GM20000 (cell line): Measurements from ENCODE around the gene SPAST.
A peak's percentile ranks its signal among the peaks of the same experiment; 100 is the strongest.

Experiments used
- DNase-seq: peaks from one replicate; pipeline ENCODE4 v3.0.0; 2012; ENCODE audit warnings: low spot score
- TF ChIP-seq, protein P1 (sequence below): IDR thresholded peaks from 2 replicates; pipeline ENCODE4 v1.5.1; 2012; ENCODE audit warnings: mild to moderate bottlenecking, control low read depth; ENCODE audit errors: extremely low read depth, missing control alignments

Gene SPAST

DNA sequence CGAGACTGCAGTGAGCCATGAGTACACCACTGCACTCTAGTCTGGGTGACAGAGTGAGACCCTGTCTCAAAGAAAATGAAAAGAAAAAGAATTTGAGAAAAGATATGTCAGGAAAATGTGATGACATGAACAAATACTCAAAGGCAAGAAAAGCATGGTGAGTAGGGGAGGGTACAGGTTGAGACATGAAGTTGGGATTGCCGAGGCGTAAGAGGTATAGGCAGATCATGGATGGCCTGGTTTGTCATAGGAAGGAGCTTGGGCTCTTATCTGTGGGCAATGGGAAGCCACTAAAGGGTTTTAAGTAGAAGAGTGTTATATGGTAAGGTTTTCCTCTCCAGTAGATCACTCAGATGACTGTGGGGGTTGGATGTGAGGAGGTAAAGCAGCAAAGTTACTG, 32.3 kb downstream of the SPAST start:
- TF ChIP-seq, protein P1, sequence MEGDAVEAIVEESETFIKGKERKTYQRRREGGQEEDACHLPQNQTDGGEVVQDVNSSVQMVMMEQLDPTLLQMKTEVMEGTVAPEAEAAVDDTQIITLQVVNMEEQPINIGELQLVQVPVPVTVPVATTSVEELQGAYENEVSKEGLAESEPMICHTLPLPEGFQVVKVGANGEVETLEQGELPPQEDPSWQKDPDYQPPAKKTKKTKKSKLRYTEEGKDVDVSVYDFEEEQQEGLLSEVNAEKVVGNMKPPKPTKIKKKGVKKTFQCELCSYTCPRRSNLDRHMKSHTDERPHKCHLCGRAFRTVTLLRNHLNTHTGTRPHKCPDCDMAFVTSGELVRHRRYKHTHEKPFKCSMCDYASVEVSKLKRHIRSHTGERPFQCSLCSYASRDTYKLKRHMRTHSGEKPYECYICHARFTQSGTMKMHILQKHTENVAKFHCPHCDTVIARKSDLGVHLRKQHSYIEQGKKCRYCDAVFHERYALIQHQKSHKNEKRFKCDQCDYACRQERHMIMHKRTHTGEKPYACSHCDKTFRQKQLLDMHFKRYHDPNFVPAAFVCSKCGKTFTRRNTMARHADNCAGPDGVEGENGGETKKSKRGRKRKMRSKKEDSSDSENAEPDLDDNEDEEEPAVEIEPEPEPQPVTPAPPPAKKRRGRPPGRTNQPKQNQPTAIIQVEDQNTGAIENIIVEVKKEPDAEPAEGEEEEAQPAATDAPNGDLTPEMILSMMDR: no peak
- no peak for DNase-seq

DNA sequence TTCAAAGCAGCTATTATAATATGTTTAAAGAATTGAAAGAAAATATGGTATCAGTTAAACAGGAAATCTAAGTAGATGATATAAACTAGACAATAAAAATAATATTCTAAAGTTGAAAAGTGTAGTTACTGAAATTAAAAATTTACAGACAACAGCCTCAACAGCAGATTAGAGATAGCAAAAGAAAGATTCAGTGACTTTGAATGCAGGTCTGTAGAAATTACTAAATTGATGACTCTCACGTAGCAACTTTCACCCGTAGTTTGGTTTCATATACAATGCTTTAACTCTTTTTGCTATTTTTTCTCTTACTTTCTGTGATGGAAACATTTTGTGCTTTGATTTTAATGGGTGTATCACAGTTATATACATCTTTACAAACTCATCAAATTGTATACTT, 44.8 kb downstream of the SPAST start:
- TF ChIP-seq, protein P1: no peak
- DNase-seq: no peak

DNA sequence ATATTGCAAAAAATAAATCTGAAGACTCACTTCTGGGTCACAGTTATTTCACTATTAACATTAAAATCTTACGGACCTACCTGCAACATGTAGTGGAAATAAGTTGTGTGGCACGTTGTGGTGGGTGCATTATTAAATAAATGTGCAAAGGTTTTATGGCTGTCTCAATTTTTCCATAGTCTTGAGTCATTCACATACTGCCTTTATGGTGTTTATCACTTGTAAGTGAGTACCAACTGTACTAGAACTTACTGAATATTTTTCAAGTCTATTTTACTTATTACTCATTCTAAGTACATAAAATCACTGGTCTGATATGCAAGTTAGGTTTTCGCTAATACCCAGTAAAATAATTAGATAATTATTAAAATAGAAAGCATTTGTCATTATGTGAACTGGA, 54.7 kb downstream of the SPAST start:
- TF ChIP-seq, protein P1: no peak
- no peak for DNase-seq

DNA sequence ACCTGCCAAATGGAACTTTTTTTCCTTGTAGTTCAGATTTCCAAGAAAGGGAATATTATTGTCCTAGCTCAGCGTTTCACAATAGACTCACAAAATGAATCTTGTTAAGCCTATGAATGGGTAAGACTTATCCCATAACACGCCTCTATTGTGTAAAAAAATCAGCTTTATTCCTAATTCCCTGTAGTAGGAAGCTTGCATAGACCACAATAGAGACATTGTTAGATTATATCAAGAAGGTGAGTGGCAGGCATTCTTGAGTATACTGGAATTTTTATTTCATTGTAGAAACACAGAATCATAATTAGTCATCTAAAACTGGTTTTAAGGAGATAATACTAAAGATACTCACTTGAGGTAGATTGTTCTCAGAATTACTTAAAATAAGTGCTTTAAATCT, 55.8 kb downstream of the SPAST start:
- no peak for DNase-seq

DNA sequence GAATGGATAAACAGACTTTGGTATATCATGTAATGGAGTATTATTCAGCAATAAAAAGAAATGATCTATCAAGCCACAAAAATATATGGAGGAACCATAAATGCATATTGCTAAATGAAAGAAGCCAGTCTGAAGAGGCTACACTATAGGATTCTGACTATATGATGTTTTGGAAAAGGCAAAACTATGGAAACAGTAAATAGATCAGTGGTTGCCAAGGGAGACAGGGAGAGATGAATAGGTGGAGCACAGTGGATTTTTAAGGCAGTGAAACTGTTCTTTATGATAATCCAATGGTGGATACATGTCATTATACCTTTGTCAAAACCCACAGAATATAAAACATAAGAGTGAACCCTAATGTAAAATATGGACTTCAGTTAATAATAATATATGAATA, 61.3 kb downstream of the SPAST start:
- TF ChIP-seq, protein P1: no peak
- no peak for DNase-seq

More for the DNA sequence above, 55.8 kb downstream of the SPAST start:
- TF ChIP-seq, protein P1: no peak

DNA sequence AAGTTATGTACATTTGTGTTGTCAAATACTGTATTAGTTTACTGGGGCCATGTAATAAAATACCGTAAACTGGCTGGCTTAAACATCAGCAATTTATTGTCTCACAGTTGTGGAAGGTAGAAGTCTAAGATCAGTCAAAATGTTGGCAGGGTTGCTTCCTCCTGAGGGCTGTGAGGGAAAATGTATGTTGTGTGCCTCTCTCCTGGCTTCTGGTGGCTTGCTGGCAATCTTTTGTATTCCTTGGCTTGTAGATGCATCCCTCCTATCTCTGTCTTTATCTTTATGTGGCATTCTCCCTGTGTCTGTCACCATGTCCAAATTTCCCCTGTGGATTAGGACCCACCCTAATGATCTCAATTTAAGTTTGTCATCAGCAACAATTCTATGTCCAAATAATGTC, 65.3 kb downstream of the SPAST start:
- DNase-seq: no peak
- TF ChIP-seq, protein P1: no peak

DNA sequence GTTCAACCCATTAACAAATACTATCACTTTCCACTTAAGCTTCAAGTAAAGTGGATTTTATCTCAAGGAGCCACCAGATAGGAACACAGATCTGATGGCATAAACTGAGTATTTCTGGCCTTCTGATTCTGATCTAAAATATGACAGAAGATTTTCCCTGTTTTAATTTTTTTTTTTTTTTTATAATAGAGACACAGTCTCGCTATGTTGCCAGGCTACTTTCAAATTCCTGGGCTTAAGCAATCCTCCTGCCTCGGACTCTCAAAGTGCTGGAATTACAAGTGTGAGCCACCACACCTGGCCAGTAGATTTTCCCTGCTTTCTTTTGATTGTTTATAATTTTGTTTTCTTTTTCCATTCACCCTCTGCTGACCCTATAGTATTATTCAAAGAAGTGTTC, 65.7 kb downstream of the SPAST start:
- DNase-seq: no peak
- TF ChIP-seq, protein P1: no peak

DNA sequence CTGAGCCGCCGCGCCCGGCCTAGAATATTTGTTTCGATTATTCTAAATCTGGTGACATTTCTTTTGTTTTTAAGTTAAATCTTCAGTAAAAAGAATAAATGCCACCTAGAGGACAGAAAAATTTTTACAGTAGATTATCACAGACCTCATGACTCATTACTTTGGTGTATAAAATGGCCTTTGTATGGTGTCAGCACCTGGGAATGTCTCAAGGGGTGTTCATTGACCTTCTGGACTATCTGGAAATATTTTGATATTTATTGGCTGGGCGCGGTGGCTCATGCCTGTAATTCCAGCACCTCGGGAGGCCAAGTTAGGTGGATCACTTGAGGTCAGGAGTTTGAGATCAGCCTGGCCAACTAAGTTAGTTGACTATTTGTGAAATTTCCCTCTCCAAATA, 72.1 kb downstream of the SPAST start:
- peak; percentile 39 for DNase-seq

More for the DNA sequence above, 72.1 kb downstream of the SPAST start:
- TF ChIP-seq, protein P1: no peak
